HG02938 (cell line): ENCODE data around the gene EHBP1L1.
A peak's percentile ranks its signal among the peaks of the same experiment; 100 is the strongest.
"Not testable (repeated sequence)": the region's sequence is repeated elsewhere in the genome, so short reads cannot be mapped to it uniquely, and the experiment has no call there.

Source experiments
- ATAC-seq: cut with Tn5 transposase; IDR thresholded peaks from one replicate; pipeline ENCODE4 v1.9.1; 2021; ENCODE audit warnings: mild to moderate bottlenecking, moderate library complexity; ENCODE audit not compliant: unreplicated experiment

EHBP1L1 gene

DNA sequence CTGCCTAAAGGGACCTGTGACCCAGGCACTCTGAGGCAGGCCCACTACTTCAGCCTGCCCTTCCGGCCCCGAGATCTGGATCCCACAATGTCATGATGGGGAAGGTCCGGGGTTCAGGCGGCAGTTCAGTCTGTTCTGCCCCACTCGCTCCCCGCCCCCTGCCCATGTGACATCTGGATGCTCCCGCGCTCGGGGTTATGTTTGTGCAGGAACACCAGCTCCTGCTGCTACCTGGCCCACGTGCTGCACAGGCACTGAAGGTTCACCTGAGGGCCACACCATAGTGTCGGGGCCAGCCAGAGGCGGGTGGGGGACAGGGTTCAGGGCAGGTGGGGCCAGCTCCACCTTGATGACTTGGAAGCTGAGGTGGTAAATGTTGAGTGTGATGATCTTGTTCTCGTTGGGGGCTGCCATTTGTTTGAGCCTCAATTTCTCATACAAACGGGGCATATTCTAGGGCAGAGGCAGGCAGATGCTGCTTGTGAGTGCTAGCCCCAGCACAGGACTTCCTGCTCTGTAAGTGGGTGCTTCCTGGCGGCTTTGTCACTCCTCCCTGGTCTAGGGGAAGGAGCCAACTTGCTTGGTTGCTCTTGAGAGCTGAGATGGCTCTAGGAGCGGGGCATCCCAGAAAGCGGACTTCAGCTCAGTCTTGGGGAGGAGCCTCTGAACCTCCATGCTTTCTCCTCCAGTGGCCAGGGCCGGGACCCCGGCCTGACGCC is 57.7 kb downstream of the EHBP1L1 start:
- ATAC-seq, result no peak

DNA sequence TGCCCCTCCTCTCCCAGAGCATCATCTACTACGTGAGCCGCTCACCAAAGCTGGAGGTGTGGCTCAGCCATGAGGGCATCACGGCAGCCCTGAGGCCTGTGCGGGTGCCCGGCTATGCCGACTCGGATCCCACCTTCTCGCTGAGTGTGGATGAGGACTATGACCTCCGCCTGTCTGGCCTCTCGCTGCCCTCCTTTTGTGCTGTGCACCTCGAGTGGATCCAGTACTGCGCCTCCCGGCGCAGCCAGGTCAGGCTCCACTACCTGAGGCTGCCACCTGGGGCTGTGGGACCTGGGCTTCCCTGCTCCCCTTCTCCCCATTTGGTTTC is 58.2 kb downstream of the EHBP1L1 start:
- no peak for ATAC-seq

DNA sequence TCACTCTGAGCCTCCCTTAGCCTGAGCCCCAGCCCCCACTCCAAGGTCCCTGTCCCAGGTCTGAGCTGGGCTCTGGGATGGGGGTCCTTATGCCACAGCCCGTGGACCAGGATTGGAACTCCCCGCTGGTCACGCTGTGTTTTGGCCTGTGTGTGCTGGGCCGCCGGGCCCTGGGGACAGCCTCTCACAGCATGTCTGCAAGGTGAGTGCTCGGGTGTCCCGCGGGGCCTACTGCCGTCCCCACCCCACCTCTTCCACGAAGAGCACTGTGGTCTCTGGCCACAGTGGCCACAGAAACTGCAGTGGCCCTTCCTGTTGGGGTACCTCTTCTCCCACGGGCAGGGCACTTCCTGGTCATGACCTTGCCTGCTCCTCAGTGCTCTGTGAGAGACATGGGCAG is 58.6 kb downstream of the EHBP1L1 start:
- no peak for ATAC-seq

DNA sequence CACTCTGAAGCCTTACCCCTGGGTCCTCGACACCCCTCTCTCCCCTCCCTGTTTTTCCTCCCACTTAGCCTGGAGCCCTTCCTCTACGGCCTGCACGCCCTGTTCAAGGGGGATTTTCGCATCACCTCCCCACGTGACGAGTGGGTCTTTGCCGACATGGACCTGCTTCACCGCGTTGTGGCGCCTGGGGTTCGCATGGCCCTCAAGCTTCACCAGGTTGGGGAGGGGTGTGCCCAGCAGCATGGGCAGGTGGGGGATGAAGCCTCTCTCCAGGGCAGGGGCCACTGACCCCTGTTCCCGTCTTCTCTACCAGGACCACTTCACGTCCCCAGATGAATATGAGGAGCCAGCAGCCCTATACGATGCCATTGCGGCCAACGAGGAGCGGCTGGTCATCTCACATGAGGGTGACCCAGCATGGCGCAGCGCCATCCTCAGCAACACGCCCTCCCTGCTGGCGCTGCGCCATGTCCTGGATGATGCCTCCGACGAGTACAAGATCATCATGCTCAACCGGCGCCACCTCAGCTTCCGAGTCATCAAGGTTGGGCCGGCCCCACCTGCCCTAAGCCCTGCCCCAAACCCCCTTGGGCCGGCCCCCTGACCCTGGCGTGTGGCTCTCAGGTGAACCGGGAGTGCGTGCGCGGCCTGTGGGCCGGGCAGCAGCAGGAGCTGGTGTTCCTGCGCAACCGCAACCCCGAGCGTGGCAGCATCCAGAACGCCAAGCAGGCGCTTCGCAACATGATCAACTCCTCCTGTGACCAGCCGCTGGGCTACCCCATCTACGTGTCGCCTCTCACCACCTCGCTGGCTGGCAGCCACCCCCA is 59.3 kb downstream of the EHBP1L1 start:
- ATAC-seq, result no peak

DNA sequence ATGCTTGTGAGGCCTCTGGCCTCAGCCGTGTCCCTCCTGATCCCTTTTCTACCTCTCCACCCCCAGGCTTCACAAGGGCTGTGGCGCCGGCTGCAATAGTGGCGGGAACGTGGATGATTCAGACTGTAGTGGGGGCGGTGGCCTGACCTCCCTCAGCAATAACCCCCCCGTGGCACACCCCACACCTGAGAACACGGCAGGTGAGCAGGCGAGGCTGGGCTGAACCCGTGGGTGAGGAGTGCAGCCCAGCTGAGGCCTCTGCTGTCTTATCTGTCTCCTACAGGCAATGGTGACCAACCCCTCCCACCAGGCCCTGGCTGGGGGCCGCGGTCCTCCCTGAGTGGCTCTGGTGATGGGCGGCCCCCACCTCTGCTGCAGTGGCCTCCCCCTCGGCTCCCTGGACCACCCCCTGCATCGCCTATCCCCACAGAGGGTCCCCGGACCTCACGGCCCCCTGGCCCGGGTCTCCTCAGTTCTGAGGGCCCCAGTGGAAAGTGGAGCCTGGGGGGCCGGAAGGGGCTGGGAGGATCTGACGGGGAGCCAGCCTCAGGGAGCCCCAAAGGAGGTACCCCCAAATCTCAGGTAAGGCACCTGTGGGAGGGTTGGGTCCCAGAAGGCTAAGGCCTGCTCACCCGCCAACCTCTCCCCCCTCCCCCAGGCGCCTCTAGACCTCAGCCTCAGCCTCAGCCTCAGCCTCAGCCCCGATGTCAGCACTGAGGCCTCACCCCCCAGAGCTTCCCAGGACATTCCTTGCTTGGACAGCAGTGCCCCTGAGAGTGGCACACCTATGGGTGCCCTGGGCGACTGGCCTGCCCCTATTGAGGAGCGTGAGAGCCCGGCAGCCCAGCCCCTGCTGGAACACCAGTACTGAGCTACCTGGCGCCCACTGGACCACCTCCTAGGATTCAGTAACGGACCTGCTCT is 60.5 kb downstream of the EHBP1L1 start:
- ATAC-seq, result no peak

DNA sequence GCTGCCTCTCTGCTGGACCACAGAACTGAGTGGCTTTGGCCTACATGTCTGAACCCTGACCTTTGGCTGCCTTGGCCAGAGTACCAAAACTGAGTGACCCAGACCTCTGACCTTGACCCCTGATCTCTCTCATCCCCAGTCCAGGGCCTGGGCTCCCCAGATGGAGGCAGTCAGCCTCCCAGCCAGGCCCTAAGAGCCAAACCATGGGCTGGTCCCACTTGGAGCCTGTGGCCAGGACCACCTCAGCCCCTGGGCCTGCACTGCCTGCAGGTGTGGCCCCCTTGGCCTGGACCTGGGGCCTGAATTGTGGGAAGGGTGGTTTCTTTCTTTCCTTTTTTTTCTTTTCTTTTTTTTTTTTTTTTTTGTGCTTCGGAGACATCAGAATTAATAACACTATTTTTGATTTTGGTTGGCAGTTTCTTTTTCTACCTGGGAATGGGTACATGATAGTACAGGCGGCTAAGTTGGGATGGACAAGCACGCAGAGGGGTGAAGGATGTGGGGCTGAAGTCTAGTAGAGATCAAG is 61.2 kb downstream of the EHBP1L1 start:
- no peak for ATAC-seq

DNA sequence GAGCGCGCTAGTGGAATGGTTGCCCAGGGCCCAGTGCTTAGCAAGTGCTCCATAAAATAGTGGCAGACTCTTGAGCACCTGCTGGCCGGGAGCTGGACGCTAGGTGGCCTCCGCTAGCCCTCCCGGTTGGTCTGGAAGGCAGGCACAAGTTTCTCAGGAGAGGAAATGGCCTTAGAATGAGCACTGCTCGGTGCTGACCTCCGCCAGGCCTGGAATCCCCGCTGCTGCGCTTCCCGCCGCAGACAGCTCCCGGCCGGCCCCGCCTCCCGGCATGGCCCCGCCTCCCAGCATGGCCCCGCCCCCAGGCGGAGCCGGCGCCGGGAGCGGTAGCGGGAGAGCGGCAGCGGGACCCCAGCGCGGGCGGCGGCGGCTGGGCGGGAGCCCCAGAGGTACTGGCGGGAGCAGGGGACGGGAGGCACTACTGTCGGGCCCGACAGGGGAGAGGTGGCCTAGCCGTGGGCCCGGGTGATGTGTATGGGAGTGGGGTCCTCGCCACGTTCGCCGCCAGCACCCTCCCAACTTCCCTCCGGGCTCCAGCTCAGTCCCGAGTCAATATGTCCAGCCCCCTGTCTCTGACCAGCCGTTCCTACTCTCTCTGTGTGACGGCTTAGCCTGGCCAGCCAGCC is 62.1 kb downstream of the EHBP1L1 start, which contains the start of gene SIPA1:
Gene SIPA1 (plus strand): TSS at position 308 of the 626 bp plus-strand sequence. CDS start 2,821 bp downstream, outside the sequence.
- peak; percentile 33 for ATAC-seq

DNA sequence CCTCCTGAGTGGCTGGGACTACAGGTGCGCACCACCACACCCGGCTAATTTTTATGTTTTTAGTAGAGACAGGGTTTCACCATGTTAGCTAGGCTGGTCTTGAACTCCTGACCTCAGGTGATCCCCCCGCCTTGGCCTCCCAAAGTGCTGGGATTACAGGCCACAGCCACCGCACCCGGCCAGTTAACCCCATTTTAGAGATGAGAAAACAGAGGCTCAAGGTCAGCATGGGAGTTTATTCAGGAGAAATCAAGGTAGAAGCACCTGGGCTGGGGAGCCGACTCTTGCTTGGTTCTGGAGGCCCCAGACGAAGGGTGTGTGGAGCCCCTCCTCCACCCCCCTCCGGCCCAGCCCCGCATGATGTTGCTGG is 63.4 kb downstream of the EHBP1L1 start:
- ATAC-seq, result not testable (repeated sequence)

DNA sequence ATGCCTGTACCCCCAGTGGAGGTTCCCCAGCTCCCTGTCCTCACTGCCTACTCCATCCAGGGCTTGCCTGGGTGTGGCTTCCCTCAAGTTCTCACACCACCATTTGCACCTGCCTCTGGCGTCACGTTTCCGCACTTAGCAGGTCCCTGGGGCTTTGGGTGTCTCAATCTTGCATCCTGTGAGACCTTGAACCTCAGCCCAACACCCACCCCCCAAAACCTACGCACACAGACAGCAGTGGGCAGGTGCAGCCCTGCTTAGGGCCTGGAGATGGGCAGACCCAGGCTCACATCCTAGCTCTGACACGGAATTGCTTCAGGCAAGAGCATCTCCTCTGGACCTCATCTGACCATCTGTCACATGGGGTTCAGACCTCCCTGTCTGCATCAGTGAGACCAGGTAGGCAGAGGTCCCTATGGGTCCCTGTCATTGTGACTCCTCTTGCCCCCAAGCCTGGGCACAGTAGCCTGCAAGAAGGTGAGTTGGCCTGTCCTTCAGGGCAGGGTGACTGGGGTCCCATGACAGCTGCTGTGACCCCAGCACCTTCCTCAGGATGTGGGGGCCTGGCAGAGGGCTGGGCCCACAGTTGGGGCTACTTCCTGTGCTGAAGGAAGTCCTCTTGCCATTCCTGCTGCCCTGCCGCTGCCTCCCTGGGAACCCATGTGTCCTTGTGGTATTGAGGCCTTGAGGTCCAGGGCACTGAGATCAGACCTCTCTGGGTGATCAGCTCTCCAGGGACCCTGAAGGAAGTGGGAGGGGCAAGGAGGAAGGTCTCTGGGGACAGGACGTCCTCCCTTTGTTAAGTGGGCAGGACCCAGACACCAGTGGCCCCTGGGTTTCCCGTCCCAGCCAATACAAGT is 64.0 kb downstream of the EHBP1L1 start:
- ATAC-seq, result peak; percentile 42

DNA sequence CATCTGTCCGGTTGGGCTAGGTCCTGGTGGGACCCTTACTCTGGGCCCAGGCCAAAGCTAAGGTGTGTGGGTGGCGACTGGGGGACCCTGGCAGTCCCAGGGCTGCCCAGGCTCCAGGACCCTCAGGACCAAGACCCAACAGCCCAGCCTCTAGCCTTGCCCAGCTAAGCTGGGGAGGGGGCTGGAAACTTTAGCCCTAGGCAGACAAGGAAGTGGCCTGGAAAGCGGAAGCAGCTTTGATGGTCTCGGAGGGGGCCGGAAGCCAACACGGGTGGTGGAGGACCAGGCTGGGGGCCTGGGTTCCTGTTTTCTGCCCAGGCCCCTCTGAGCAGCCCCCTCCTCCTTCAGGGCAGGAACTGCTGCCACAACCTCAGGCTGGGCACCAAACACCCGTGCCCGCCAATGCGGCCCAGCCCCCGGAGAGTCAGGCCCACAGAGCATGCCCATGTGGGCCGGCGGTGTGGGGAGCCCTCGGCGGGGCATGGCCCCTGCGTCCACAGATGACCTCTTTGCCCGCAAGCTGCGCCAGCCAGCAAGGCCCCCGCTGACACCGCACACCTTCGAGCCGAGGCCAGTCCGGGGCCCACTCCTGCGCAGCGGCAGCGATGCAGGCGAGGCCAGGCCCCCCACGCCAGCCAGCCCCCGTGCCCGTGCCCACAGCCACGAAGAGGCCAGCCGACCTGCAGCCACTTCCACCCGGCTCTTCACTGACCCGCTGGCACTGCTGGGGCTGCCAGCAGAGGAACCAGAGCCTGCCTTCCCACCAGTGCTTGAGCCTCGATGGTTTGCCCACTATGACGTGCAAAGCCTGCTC is 64.8 kb downstream of the EHBP1L1 start:
- ATAC-seq, result no peak

DNA sequence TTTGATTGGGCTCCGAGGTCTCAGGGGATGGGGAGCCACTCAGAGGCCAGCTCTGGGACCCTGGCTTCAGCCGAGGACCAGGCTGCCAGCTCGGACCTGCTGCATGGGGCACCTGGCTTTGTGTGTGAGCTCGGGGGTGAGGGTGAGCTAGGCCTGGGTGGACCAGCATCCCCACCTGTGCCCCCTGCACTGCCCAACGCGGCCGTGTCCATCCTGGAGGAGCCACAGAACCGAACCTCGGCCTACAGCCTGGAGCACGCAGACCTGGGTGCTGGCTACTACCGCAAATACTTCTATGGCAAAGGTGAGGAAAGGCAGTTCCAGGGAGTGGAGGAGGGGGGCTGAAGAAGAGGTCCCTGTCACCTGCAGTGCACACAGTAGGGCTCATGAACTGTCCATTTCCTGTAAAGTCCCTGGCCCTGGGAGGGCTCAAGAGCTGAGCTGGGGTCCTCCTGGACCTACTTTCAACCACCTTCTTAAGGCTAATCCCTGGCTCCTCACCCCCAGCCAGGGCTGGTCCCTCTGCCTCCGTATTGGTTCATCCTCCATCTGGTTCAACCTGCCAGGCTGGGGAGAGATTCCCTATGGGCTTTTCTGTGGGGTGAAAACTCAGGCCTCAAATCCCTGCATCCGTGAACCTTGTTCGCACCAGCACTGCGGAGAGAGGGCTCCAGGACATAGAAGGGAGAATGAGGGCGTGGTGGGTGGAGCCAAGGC is 65.6 kb downstream of the EHBP1L1 start:
- ATAC-seq, result no peak
